ENCODE measurements around the gene TRAF6.

GRCh38 chr11:36452961-36453360, 57.1 kb downstream of the TRAF6 start:
- TF ChIP-seq POLR2A (IDR thresholded peaks at IDR 0.05), result no peak
- TF ChIP-seq, protein P1, sequence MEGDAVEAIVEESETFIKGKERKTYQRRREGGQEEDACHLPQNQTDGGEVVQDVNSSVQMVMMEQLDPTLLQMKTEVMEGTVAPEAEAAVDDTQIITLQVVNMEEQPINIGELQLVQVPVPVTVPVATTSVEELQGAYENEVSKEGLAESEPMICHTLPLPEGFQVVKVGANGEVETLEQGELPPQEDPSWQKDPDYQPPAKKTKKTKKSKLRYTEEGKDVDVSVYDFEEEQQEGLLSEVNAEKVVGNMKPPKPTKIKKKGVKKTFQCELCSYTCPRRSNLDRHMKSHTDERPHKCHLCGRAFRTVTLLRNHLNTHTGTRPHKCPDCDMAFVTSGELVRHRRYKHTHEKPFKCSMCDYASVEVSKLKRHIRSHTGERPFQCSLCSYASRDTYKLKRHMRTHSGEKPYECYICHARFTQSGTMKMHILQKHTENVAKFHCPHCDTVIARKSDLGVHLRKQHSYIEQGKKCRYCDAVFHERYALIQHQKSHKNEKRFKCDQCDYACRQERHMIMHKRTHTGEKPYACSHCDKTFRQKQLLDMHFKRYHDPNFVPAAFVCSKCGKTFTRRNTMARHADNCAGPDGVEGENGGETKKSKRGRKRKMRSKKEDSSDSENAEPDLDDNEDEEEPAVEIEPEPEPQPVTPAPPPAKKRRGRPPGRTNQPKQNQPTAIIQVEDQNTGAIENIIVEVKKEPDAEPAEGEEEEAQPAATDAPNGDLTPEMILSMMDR (IDR thresholded peaks at IDR 0.05), result no peak

Data from body of pancreas (tissue), 4 donors.